ENCODE measurements around the gene A4GALT. TPM values are rescaled to one million over a fixed set of nuclear protein-coding genes. Genes with fewer than 3 reads are reported as not detected.
A peak's percentile ranks its signal among the peaks of the same experiment; 100 is the strongest.

Gene A4GALT
- total and polyA plus RNA-seq, 2 of the 13 experiments (the other 11 are each of a cell fraction or from before 2014, with no cell fraction given): 0.09 to 1.1 TPM

DNA sequence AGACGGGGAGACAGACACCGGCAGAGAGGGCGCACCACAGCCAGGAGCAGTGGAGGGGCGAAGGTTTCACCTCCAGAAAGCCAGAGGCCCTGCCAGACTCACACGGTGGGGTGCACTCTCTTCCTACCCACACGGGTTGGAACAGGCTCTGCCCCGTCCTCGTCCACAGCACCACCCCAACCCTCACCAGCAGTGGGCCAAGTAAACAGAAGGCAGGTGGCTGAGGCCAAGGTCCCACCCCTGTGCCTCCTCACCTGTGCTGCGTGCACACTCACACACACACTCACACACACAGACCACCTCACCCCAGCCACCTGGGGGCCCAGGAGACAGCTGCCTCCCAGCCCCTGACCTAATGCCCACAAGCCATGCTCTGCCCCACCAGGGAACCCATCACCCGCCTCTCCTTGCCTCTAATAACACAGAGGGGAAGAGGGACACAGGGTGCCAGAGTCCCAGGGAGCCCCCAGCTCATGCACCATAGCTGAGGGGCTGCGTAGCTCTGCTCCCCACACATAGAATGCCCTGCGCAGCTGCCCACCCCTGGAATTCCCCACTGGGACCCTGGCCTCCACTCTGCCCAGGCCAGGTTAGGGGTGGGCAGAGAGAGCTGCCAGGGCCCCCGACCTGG, 74.6 kb downstream of the A4GALT start (continued):
- TF ChIP-seq ZNF124 (CRISPR knock-in tag; IDR thresholded peaks at IDR 0.05) (no peak), PRMT3 (CRISPR knock-in tag; IDR thresholded peaks at IDR 0.05; ENCODE audit: borderline replicate concordance, low read depth) (no peak), ZNF446 (CRISPR knock-in tag; IDR thresholded peaks at IDR 0.05) (no peak), NR2C2 (CRISPR knock-in tag; IDR thresholded peaks at IDR 0.05; ENCODE audit: borderline replicate concordance) (no peak), HMG20B (CRISPR knock-in tag; conservative IDR thresholded peaks at IDR 0.05) (no peak), TP53 (CRISPR knock-in tag; conservative IDR thresholded peaks at IDR 0.05) (no peak), TOPORS (CRISPR knock-in tag; IDR thresholded peaks at IDR 0.05) (no peak), ZNF296 (CRISPR knock-in tag; conservative IDR thresholded peaks at IDR 0.05) (no peak; the same call in 1 of the 2 replicates), SMC3 (IDR thresholded peaks at IDR 0.05; ENCODE audit: low read length) (no peak), ZNF33B (CRISPR knock-in tag; IDR thresholded peaks at IDR 0.05) (no peak), ZNF460 (CRISPR knock-in tag; IDR thresholded peaks at IDR 0.05; ENCODE audit: borderline replicate concordance) (no peak), STAT5B (CRISPR knock-in tag; IDR thresholded peaks at IDR 0.05) (no peak), EZH2 (conservative IDR thresholded peaks at IDR 0.05; ENCODE audit: low read depth, low read length) (no peak), ZNF205 (CRISPR knock-in tag; IDR thresholded peaks at IDR 0.05) (no peak), PTBP1 (IDR thresholded peaks at IDR 0.05; ENCODE audit: low read depth, low read length, poor library complexity, severe bottlenecking) (no peak), ELF3 (CRISPR knock-in tag; IDR thresholded peaks at IDR 0.05) (0 out of 2 replicates have a peak, but pooled peaks have one; percentile 30), ISL2 (CRISPR knock-in tag; IDR thresholded peaks at IDR 0.05) (no peak), DR1 (CRISPR knock-in tag; IDR thresholded peaks at IDR 0.05) (no peak)
- TF ChIP-seq, protein P1, sequence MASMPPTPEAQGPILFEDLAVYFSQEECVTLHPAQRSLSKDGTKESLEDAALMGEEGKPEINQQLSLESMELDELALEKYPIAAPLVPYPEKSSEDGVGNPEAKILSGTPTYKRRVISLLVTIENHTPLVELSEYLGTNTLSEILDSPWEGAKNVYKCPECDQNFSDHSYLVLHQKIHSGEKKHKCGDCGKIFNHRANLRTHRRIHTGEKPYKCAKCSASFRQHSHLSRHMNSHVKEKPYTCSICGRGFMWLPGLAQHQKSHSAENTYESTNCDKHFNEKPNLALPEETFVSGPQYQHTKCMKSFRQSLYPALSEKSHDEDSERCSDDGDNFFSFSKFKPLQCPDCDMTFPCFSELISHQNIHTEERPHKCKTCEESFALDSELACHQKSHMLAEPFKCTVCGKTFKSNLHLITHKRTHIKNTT (CRISPR knock-in tag; IDR thresholded peaks at IDR 0.05): no peak
- TF ChIP-seq, protein P2, sequence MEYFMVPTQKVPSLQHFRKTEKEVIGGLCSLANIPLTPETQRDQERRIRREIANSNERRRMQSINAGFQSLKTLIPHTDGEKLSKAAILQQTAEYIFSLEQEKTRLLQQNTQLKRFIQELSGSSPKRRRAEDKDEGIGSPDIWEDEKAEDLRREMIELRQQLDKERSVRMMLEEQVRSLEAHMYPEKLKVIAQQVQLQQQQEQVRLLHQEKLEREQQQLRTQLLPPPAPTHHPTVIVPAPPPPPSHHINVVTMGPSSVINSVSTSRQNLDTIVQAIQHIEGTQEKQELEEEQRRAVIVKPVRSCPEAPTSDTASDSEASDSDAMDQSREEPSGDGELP (IDR thresholded peaks at IDR 0.05; ENCODE audit: borderline replicate concordance, low read depth): peak; percentile 75; the same call in 1 of the 2 replicates
- TF ChIP-seq, protein P3, sequence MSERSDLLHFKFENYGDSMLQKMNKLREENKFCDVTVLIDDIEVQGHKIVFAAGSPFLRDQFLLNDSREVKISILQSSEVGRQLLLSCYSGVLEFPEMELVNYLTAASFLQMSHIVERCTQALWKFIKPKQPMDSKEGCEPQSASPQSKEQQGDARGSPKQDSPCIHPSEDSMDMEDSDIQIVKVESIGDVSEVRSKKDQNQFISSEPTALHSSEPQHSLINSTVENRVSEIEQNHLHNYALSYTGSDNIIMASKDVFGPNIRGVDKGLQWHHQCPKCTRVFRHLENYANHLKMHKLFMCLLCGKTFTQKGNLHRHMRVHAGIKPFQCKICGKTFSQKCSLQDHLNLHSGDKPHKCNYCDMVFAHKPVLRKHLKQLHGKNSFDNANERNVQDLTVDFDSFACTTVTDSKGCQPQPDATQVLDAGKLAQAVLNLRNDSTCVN (CRISPR knock-in tag; IDR thresholded peaks at IDR 0.05; ENCODE audit: borderline replicate concordance): no peak
- TF ChIP-seq, protein P4, sequence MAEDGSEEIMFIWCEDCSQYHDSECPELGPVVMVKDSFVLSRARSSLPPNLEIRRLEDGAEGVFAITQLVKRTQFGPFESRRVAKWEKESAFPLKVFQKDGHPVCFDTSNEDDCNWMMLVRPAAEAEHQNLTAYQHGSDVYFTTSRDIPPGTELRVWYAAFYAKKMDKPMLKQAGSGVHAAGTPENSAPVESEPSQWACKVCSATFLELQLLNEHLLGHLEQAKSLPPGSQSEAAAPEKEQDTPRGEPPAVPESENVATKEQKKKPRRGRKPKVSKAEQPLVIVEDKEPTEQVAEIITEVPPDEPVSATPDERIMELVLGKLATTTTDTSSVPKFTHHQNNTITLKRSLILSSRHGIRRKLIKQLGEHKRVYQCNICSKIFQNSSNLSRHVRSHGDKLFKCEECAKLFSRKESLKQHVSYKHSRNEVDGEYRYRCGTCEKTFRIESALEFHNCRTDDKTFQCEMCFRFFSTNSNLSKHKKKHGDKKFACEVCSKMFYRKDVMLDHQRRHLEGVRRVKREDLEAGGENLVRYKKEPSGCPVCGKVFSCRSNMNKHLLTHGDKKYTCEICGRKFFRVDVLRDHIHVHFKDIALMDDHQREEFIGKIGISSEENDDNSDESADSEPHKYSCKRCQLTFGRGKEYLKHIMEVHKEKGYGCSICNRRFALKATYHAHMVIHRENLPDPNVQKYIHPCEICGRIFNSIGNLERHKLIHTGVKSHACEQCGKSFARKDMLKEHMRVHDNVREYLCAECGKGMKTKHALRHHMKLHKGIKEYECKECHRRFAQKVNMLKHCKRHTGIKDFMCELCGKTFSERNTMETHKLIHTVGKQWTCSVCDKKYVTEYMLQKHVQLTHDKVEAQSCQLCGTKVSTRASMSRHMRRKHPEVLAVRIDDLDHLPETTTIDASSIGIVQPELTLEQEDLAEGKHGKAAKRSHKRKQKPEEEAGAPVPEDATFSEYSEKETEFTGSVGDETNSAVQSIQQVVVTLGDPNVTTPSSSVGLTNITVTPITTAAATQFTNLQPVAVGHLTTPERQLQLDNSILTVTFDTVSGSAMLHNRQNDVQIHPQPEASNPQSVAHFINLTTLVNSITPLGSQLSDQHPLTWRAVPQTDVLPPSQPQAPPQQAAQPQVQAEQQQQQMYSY (CRISPR knock-in tag; IDR thresholded peaks at IDR 0.05): no peak
- TF ChIP-seq, protein P5, sequence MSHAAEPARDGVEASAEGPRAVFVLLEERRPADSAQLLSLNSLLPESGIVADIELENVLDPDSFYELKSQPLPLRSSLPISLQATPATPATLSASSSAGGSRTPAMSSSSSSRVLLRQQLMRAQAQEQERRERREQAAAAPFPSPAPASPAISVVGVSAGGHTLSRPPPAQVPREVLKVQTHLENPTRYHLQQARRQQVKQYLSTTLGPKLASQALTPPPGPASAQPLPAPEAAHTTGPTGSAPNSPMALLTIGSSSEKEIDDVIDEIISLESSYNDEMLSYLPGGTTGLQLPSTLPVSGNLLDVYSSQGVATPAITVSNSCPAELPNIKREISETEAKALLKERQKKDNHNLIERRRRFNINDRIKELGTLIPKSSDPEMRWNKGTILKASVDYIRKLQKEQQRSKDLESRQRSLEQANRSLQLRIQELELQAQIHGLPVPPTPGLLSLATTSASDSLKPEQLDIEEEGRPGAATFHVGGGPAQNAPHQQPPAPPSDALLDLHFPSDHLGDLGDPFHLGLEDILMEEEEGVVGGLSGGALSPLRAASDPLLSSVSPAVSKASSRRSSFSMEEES (CRISPR knock-in tag; IDR thresholded peaks at IDR 0.05): no peak

All from HepG2 (cell line).